GM08714 (cell line): ENCODE measurements around the gene TPO.

Source experiments
- H3K4me3 ChIP-seq: fragments of 200-500 bp; sonication (Bioruptor generic); 2 replicates; pipeline ENCODE4 v1.5.1; 2014; ENCODE audit warnings: mild to moderate bottlenecking, low read length, inconsistent platforms
- ZNF274 ChIP-seq: IDR thresholded peaks from 2 replicates; pipeline ENCODE4 v1.6.1; 2012; ENCODE audit warnings: mild to moderate bottlenecking, low read depth, low read length

TPO gene

GRCh38 chr2:1581965-1582625, 168.8 kb downstream of the TPO start:
- no peak overlapping the region for H3K4me3 ChIP-seq
- TF ChIP-seq ZNF274 = no peak

GRCh38 chr2:1582891-1583341, 169.7 kb downstream of the TPO start:
- no peak for TF ChIP-seq ZNF274
- no peak overlapping the region for H3K4me3 ChIP-seq

GRCh38 chr2:1584051-1584531, 170.8 kb downstream of the TPO start:
- no peak for TF ChIP-seq ZNF274
- H3K4me3 ChIP-seq = no peak overlapping the region

DNA sequence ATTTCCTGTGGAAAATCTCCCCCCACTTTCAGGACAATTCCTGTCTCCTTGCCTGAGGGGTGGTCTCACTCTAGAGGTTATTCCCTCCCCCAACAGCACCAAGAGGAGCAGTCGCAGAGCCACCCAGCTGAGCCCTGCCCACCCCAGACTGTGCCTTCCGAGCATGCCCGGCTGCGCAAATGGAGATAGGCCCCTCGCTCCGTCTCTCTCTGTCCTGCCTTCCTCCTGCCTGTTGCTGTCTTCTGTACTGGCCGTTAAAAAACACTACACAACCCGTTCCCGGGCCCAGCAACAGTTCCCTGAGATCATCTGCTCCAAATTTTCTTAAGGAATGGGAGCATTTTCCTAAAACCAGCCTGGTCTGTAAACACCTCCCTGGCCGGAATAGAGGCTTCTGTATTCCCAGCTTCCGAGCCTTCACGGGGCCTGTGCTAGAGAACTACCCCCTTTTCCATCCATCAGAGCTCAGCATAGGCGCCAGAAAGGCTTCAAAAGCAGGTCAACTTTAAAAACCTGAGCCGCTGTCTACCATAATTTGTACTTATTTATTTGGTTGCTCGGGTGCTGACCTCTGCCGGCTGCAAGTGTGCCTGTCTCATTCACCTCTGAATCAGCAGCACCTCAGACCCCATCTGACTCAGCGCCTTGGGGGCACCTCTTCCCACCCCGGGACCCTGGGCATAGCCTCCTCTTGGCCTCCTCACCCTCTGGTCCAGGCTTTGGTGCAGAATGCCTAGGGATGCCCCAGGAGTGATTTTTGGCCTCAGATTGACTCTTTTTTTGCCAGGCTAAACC, 171.6 kb downstream of the TPO start:
- TF ChIP-seq ZNF274 = no peak
- no peak overlapping the region for H3K4me3 ChIP-seq

GRCh38 chr2:1585635-1586034, 172.4 kb downstream of the TPO start:
- no peak overlapping the region for H3K4me3 ChIP-seq
- TF ChIP-seq ZNF274 = no peak

- H3K4me3 ChIP-seq = no peak overlapping the region
- no peak for TF ChIP-seq ZNF274
These were observed 173.1 kb downstream of the TPO start for GRCh38 chr2:1586251-1586922.

DNA sequence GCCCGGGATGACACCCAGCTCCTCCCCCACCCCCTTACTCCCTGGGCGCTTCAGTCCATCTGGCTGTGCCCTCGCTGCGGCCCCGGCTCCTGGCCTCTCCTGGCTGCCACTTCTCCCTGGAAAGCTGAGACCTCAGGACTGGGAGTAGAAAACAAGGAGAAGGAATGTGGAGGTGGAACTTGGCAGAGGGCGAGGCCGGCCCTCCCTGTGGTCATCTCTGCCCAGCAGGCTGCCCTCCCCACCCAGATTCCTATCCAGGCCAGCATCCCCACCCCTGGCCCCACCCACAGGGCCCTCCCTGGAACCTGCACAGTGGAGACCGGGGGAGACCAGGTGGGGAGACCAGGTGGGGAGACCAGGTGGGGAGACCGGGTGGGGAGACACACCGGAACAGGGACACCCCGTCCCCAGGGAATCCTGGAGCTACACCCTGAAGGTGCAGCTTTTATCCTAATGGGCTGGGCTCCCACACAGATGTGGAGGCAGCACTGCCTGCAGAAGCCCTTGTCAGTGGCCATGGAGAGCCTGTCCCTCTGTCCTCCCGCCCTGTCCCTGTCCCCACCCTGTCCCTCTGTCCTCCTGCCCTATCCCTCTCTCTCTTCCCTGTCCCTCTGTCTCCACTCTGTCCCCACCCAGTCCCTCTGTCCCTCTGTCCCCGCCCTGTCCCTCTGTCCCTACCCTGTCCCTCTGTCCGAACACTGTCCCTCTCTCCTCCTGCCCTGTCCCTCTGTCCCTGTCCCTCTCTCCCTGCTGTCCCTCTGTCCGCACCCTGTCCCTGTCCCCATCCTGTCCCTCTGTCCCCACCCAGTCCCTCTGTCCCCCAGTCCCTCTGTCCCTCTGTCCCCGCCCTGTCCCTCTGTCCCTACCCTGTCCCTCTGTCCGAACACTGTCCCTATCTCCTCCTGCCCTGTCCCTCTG, 173.9 kb downstream of the TPO start:
- no peak for TF ChIP-seq ZNF274
- no peak overlapping the region for H3K4me3 ChIP-seq

- TF ChIP-seq ZNF274 = no peak
- H3K4me3 ChIP-seq = no peak overlapping the region
These were observed 175.1 kb downstream of the TPO start for GRCh38 chr2:1588051-1588977.

DNA sequence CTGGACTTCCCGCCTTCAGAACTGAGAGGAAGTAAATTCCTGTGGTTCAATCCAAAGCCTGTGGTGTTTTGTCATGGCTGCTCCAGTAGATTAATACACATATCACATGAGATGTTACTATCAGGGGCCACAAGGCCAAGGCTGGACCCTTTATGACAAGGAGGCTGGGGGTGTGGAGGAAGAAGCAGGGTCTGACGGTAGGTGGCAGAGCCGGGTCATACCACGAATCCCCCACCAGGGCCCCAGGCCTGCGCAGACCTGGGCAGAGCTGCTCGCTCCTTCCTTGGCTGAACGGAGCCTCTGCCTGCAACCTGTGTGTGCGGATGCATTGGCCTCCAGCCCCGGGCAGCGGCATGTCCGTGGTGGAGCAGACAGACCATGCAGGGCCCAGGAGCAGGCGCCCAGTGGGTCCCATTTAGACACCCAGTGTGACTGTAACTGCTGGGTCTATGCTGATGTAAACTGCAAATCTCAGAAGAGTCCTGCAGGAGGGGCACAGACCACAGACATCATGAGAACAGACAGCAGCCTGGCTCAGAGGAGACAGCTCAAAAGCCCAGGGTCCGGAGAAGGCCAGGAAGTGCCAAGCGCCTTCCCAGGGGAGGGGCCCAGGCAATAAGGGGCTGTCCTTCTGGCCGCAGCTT, 175.8 kb downstream of the TPO start:
- no peak overlapping the region for H3K4me3 ChIP-seq
- TF ChIP-seq ZNF274 = no peak

- TF ChIP-seq ZNF274 = no peak
- no peak overlapping the region for H3K4me3 ChIP-seq
These were observed 177.6 kb downstream of the TPO start for GRCh38 chr2:1590596-1591460.

GRCh38 chr2:1591461-1591770, 178.2 kb downstream of the TPO start:
- no peak for TF ChIP-seq ZNF274
- H3K4me3 ChIP-seq = no peak overlapping the region
